Left colon (tissue), 2 donors: ENCODE measurements around the gene CHPF. TPM values are rescaled to one million over a fixed set of nuclear protein-coding genes. Genes with fewer than 3 reads are reported as not detected.

Experiments
- ATAC-seq: fragments of 200-7000 bp; cut with Tn5 transposase; one replicate; pipeline ENCODE4 v1.9.1; 2020; ENCODE audit warnings: mild to moderate bottlenecking, moderate library complexity
- DNase-seq, 2 donors: peaks; one replicate each; pipeline ENCODE4 v3.0.0-alpha.2; 2020
- intact Hi-C, 2 donors: fragments of 100-400 bp; cut with DNase I in 1 of 2; cut with micrococcal nuclease in 1 of 2; formaldehyde crosslinking; loops; one replicate each; pipeline versions ENCODE4 v1.11.2 to v1.14.0; 2022; cut with DNase I, micrococcal nuclease
- total RNA-seq, 2 donors: library from RNA; stranded (reverse); fragmentation: NEBNext Ultra II Directional; extraction: Animal tissue kit (Norgen Biotek cat#: 25700); gene quantifications; one replicate each; pipeline ENCODE4 v1.2.1, GENCODE V29; 2021
- donor health status: DM: no; HTN: no; CAD: no.
- donor health status: DM: yes; HTN: yes; CAD: no.

The CHPF gene
- total RNA-seq, 2 donors from 2014 or later, result 27.8 to 37.2 TPM

GRCh38 chr2:219555956-219556355 lies 12.3 kb upstream of the CHPF start:
- DNase-seq (no peak), ATAC-seq (no peak)
- intact Hi-C loops, result no loop called here

GRCh38 chr2:219554350-219554749 lies 10.7 kb upstream of the CHPF start:
- intact Hi-C loops, result no loop called here
- ATAC-seq (no peak), DNase-seq (no peak)

GRCh38 chr2:219553463-219553963 lies 9.9 kb upstream of the CHPF start:
- intact Hi-C loops, result no loop called here
- DNase-seq, result no peak
- no peak for ATAC-seq

GRCh38 chr2:219553168-219553417 lies 9.5 kb upstream of the CHPF start:
- DNase-seq (no peak), ATAC-seq (no peak)
- intact Hi-C loops, result no loop called here

GRCh38 chr2:219552382-219553167 lies 9.0 kb upstream of the CHPF start:
- ATAC-seq, result peak; percentile 97
- DNase-seq, result peak; percentile 82 to 93
- intact Hi-C loops, result no loop called here

GRCh38 chr2:219551441-219552381 lies 8.1 kb upstream of the CHPF start:
- DNase-seq (no peak), ATAC-seq (peak; percentile 19)
- intact Hi-C loops, result no loop called here

- DNase-seq (no peak), ATAC-seq (no peak)
- intact Hi-C loops, result loop anchor here in 1 of 2 donors (10.0 kb wide), 1 partner anchor 95 kb away; no protein-coding TSS in a partner anchor
Measured at GRCh38 chr2:219549619-219550018, 6.0 kb upstream of the CHPF start.

- ATAC-seq (no peak), DNase-seq (no peak)
- intact Hi-C loops, result loop anchor here in 1 of 2 donors (10.0 kb wide), 1 partner anchor 96 kb away; no protein-coding TSS in a partner anchor
Measured at GRCh38 chr2:219548990-219549389, 5.4 kb upstream of the CHPF start.

- intact Hi-C loops, result loop anchor here in 1 of 2 donors (10.0 kb wide), 1 partner anchor 97 kb away; no protein-coding TSS in a partner anchor
- ATAC-seq, result no peak
- no peak for DNase-seq
Measured at GRCh38 chr2:219547621-219548020, 4.0 kb upstream of the CHPF start.

GRCh38 chr2:219545943-219546352 lies 2.3 kb upstream of the CHPF start:
- intact Hi-C loops, result loop anchor here in 1 of 2 donors (10.0 kb wide), 1 partner anchor 99 kb away; no protein-coding TSS in a partner anchor
- DNase-seq (no peak), ATAC-seq (peak; percentile 7)

- no peak for DNase-seq
- no peak for ATAC-seq
- intact Hi-C loops, result loop anchor here in 1 of 2 donors (10.0 kb wide), 1 partner anchor 99 kb away; no protein-coding TSS in a partner anchor
Measured at GRCh38 chr2:219545295-219545942, 1.8 kb upstream of the CHPF start.

- intact Hi-C loops, result loop anchor here in 1 of 2 donors (10.0 kb wide), 1 partner anchor 100 kb away; no protein-coding TSS in a partner anchor
- ATAC-seq (no peak), DNase-seq (no peak)
Measured at GRCh38 chr2:219544567-219544966, 958 bp upstream of the CHPF start.

- intact Hi-C loops, result loop anchor here in 1 of 2 donors (10.0 kb wide), 1 partner anchor 102 kb away; no protein-coding TSS in a partner anchor
- DNase-seq, result peak; percentile 45
Measured at GRCh38 chr2:219542931-219543595, 546 bp downstream of the CHPF start.

GRCh38 chr2:219541611-219542180 lies 1.9 kb downstream of the CHPF start:
- intact Hi-C loops, result loop anchor here in 1 of 2 donors (10.0 kb wide), 1 partner anchor 103 kb away; no protein-coding TSS in a partner anchor
- peak; percentile 88 to 93 for DNase-seq
- ATAC-seq, result peak; percentile 61

More at GRCh38 chr2:219542931-219543595, 546 bp downstream of the CHPF start:
- ATAC-seq, result peak; percentile 58

GRCh38 chr2:219540784-219541504 lies 2.7 kb downstream of the CHPF start:
- no peak for DNase-seq
- intact Hi-C loops, result loop anchor here in 1 of 2 donors (10.0 kb wide), 1 partner anchor 104 kb away; no protein-coding TSS in a partner anchor

GRCh38 chr2:219539926-219540678 lies 3.5 kb downstream of the CHPF start:
- ATAC-seq (no peak), DNase-seq (no peak)
- intact Hi-C loops, result loop anchor here (10.0 kb wide), 2 partner anchors 105 to 135 kb away; no protein-coding TSS in a partner anchor

More at GRCh38 chr2:219540784-219541504, 2.7 kb downstream of the CHPF start:
- no peak for ATAC-seq
